ENCODE results near the gene ASNSD1.
"Not testable (repeated sequence)": the region's sequence is repeated elsewhere in the genome, so short reads cannot be mapped to it uniquely, and the experiment has no call there.

Gene ASNSD1

GRCh38 chr2:189648846-189649509 lies 12.3 kb upstream of the ASNSD1 start:
- no peak for DNase-seq

GRCh38 chr2:189651284-189651683 lies 10.0 kb upstream of the ASNSD1 start:
- DNase-seq = no peak

GRCh38 chr2:189653464-189653863 lies 7.8 kb upstream of the ASNSD1 start:
- DNase-seq = not testable (repeated sequence)

- no peak for DNase-seq
These were observed 6.6 kb upstream of the ASNSD1 start for GRCh38 chr2:189654641-189655040.

- DNase-seq = no peak
These were observed 3.4 kb upstream of the ASNSD1 start for GRCh38 chr2:189657867-189658266.

GRCh38 chr2:189658306-189659212 lies 2.7 kb upstream of the ASNSD1 start:
- DNase-seq = no peak

GRCh38 chr2:189659734-189660133 lies 1.5 kb upstream of the ASNSD1 start:
- no peak for DNase-seq

- DNase-seq = no peak
These were observed 484 bp upstream of the ASNSD1 start for GRCh38 chr2:189660803-189661147.

GRCh38 chr2:189661957-189662321 lies 680 bp downstream of the ASNSD1 start:
- DNase-seq = no peak

GRCh38 chr2:189662669-189663226 lies 1.5 kb downstream of the ASNSD1 start:
- no peak for DNase-seq

GRCh38 chr2:189663319-189663718 lies 2.1 kb downstream of the ASNSD1 start:
- not testable (repeated sequence) for DNase-seq

GRCh38 chr2:189669913-189670312 lies 8.7 kb downstream of the ASNSD1 start:
- no peak for DNase-seq

GRCh38 chr2:189673661-189674373 lies 12.6 kb downstream of the ASNSD1 start:
- DNase-seq = no peak

- DNase-seq = no peak
These were observed 13.3 kb downstream of the ASNSD1 start, which contains the start of gene ANKAR for GRCh38 chr2:189674374-189675112. ANKAR (plus strand) TSS chr2:189674670; CDS start chr2:189676491, 1,821 bp downstream.

- DNase-seq = no peak
These were observed 15.2 kb downstream of the ASNSD1 start for GRCh38 chr2:189676471-189676870.

- DNase-seq = no peak
These were observed 18.0 kb downstream of the ASNSD1 start for GRCh38 chr2:189679226-189679625.

GRCh38 chr2:189681203-189681602 lies 19.9 kb downstream of the ASNSD1 start:
- DNase-seq = no peak

GRCh38 chr2:189681903-189682302 lies 20.6 kb downstream of the ASNSD1 start:
- DNase-seq = no peak

GRCh38 chr2:189683348-189683747 lies 22.1 kb downstream of the ASNSD1 start:
- no peak for DNase-seq

- no peak for DNase-seq
These were observed 23.6 kb downstream of the ASNSD1 start for GRCh38 chr2:189684811-189685210.

- DNase-seq = no peak
These were observed 24.4 kb downstream of the ASNSD1 start for GRCh38 chr2:189685540-189686229.

- DNase-seq = not testable (repeated sequence)
These were observed 26.5 kb downstream of the ASNSD1 start for GRCh38 chr2:189687796-189688195.

All from NCI-H1930 (cell line).